HG02852 (cell line): ENCODE data around the gene TP53TG3C.
"Not testable (repeated sequence)": the region's sequence is repeated elsewhere in the genome, so short reads cannot be mapped to it uniquely, and the experiment has no call there.

Source experiments
- ATAC-seq: cut with Tn5 transposase; IDR thresholded peaks from one replicate; pipeline ENCODE4 v1.9.1; 2021; ENCODE audit warnings: mild to moderate bottlenecking, moderate library complexity; ENCODE audit not compliant: unreplicated experiment

The TP53TG3C gene

DNA sequence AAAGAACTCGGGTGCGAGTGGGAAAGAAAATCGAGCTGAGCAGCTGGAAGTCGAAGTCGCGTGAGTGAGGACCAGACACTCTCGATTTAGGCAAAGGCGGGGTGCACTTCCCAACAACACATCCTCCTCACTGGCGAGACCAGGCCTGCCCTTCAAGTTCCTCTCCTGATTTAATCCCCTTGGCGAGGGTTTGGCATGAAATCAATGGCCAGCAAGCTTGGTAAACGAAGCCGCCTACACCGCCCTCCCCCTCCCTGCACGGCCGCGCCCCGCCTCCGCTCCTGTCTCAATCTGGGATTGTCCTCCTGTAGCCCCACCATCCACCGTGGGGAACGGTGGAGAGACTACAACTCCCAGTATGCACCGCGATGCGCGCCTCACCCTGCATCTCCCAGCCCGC lies at the start of gene TP53TG3C:
Gene TP53TG3C (plus strand): TSS at position 301 of the 400 bp plus-strand sequence. CDS start 68 bp downstream, at position 369.
- ATAC-seq, result not testable (repeated sequence)
